Mesenchymal stem cell (in vitro differentiated cells and primary cell): ENCODE data around the gene SEC14L3.

Experiments used
- DNase-seq: peaks from one replicate; pipeline ENCODE4 v3.0.0-alpha.2; 2013
- H2AFZ ChIP-seq: one replicate; pipeline ENCODE4 v1.6.1; 2013; ENCODE audit warnings: low read depth, mild to moderate bottlenecking, control low read depth, inconsistent platforms, low read length, moderate library complexity
- H2AK5ac ChIP-seq: 2 replicates; pipeline ENCODE4 v1.6.1; 2013; ENCODE audit warnings: low read length, moderate library complexity, mild to moderate bottlenecking, inconsistent platforms; ENCODE audit not compliant: severe bottlenecking
- H2BK120ac ChIP-seq: one replicate; pipeline ENCODE4 v1.6.1; 2013; ENCODE audit warnings: low read depth, mild to moderate bottlenecking, inconsistent platforms, low read length, moderate library complexity
- H2BK12ac ChIP-seq, 2 experiments: one replicate each; pipeline ENCODE4 v1.6.1; 2013; ENCODE audit warnings: inconsistent platforms in 2 of 2, low read length in 2 of 2, mild to moderate bottlenecking in 2 of 2, moderate library complexity in 2 of 2, control low read depth in 1 of 2
- H2BK15ac ChIP-seq: one replicate; pipeline ENCODE4 v1.6.1; 2013; ENCODE audit warnings: mild to moderate bottlenecking, low read depth, inconsistent platforms; ENCODE audit not compliant: poor library complexity, severe bottlenecking
- H2BK5ac ChIP-seq: 2 replicates; pipeline ENCODE4 v1.6.1; 2013; ENCODE audit warnings: low read depth, mild to moderate bottlenecking, low read length, control low read depth, inconsistent platforms; ENCODE audit not compliant: poor library complexity, severe bottlenecking
- H3K14ac ChIP-seq, 2 experiments: one replicate each; pipeline ENCODE4 v1.6.1; 2013; ENCODE audit warnings: inconsistent platforms in 2 of 2, low read length in 2 of 2, control low read depth in 1 of 2, mild to moderate bottlenecking in 1 of 2, moderate library complexity in 1 of 2
- H3K18ac ChIP-seq, 2 experiments: one replicate each; pipeline ENCODE4 v1.6.1; 2013; ENCODE audit warnings: inconsistent platforms in 2 of 2, low read length in 2 of 2, control low read depth in 1 of 2, low read depth in 1 of 2, mild to moderate bottlenecking in 1 of 2
- H3K23ac ChIP-seq, 2 experiments: one replicate each; pipeline ENCODE4 v1.6.1; 2013; ENCODE audit warnings: inconsistent platforms in 2 of 2, low read length in 2 of 2, mild to moderate bottlenecking in 2 of 2, moderate library complexity in 2 of 2, control low read depth in 1 of 2
- H3K27ac ChIP-seq: 2 replicates; pipeline ENCODE4 v1.5.1; 2013; ENCODE audit warnings: mild to moderate bottlenecking, moderate library complexity, low read length, control low read depth, inconsistent platforms; ENCODE audit not compliant: poor library complexity, severe bottlenecking
- H3K27me3 ChIP-seq, 2 experiments: 2 replicates each; pipeline versions ENCODE4 v1.6.1 to v1.7.0; 2013; ENCODE audit warnings: low read length in 2 of 2, mild to moderate bottlenecking in 2 of 2, moderate library complexity in 2 of 2, control low read depth in 1 of 2, inconsistent platforms in 1 of 2; ENCODE audit not compliant: control insufficient read depth in 1 of 2, insufficient read depth in 1 of 2
- H3K36me3 ChIP-seq, 2 experiments: 2 replicates each; pipeline versions ENCODE4 v1.6.1 to v1.7.0; 2013; ENCODE audit warnings: low read length in 2 of 2, control low read depth in 1 of 2, inconsistent platforms in 1 of 2, low read depth in 1 of 2, mild to moderate bottlenecking in 1 of 2; ENCODE audit not compliant: insufficient read depth in 2 of 2, control insufficient read depth in 1 of 2
- H3K4ac ChIP-seq, 2 experiments: one replicate each; pipeline ENCODE4 v1.6.1; 2013; ENCODE audit warnings: inconsistent platforms in 2 of 2, low read length in 2 of 2, mild to moderate bottlenecking in 2 of 2, moderate library complexity in 2 of 2, control low read depth in 1 of 2, low read depth in 1 of 2
- H3K4me1 ChIP-seq: 2 replicates; pipeline ENCODE4 v1.6.1; 2013; ENCODE audit warnings: low read depth, low read length, control low read depth; ENCODE audit not compliant: control insufficient read depth, insufficient read depth
- H3K4me2 ChIP-seq: 2 replicates; pipeline ENCODE4 v1.6.1; 2013; ENCODE audit warnings: low read length, mild to moderate bottlenecking, inconsistent platforms; ENCODE audit not compliant: poor library complexity, severe bottlenecking
- H3K4me3 ChIP-seq, 2 experiments: 2 replicates each; pipeline versions ENCODE4 v1.5.1 to v1.7.0; 2013; ENCODE audit warnings: low read length in 2 of 2, mild to moderate bottlenecking in 2 of 2, control low read depth in 1 of 2, low read depth in 1 of 2; ENCODE audit not compliant: insufficient read depth in 1 of 2
- H3K79me1 ChIP-seq: replicated peaks from 2 replicates; pipeline ENCODE4 v1.6.1; 2013; ENCODE audit warnings: mild to moderate bottlenecking, control low read depth, low read length, inconsistent platforms; ENCODE audit not compliant: poor library complexity, severe bottlenecking
- H3K9ac ChIP-seq: 2 replicates; pipeline ENCODE4 v1.7.0; 2013; ENCODE audit warnings: mild to moderate bottlenecking, low read length, moderate library complexity
- H3K9me3 ChIP-seq: 2 replicates; pipeline ENCODE4 v1.7.0; 2013; ENCODE audit warnings: mild to moderate bottlenecking, low read length; ENCODE audit not compliant: control insufficient read depth
- H4K8ac ChIP-seq: one replicate; pipeline ENCODE4 v1.6.1; 2013; ENCODE audit warnings: inconsistent platforms, mild to moderate bottlenecking, low read length, moderate library complexity
- H4K91ac ChIP-seq: one replicate; pipeline ENCODE4 v1.6.1; 2013; ENCODE audit warnings: mild to moderate bottlenecking, low read length, inconsistent platforms
- WGBS: methylation state at CpG from one replicate; pipeline ENCODE4 v1.1.7; 2013; ENCODE audit warnings: mixed read lengths; 5-methylcytosine and 5-hydroxymethylcytosine counted together

SEC14L3 gene

DNA sequence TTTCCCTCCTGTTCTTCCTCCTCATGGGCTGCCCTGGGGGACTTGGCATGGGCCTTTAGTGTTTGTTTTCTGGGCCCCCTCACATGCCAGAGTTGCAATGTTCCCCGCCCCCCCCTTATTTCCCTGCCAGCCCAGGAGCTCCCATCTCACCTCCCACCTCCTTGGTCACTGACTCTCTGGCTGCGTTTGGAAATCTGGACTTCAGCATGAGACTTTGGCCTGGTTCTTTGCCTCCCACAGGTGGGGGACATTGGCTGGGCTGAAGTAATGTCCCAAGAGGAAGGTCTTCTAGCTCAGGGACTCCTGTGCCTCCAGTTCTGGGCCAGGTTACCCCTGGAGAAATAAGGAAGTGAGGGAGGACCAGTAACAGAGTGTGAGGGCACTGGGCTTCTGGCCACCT is 39.3 kb downstream of the SEC14L3 start:
- Histone ChIP-seq H4K8ac (no peak overlapping the region), H4K91ac (no peak overlapping the region), H3K9ac (no peak overlapping the region), H2BK120ac (no peak overlapping the region), H3K18ac (no peak overlapping the region), H3K4me1 (peaks cover 6% of the 10 kb centered on the region), H3K4me3 (no peak overlapping the region), H2BK5ac (no peak overlapping the region), H3K4ac (no peak overlapping the region), H3K79me1 (no peaks in the 10 kb centered on the region), H3K23ac (no peak overlapping the region), H2AFZ (no peak overlapping the region), H2BK15ac (no peak overlapping the region), H3K4me2 (no peak overlapping the region), H2BK12ac (no peak overlapping the region), H3K27me3 (no peaks in the 10 kb centered on the region), H3K36me3 (peaks cover 0 to 18% of the 10 kb centered on the region in 2 experiments), H3K9me3 (no peaks in the 10 kb centered on the region), H3K14ac (no peak overlapping the region), H2AK5ac (no peak overlapping the region), H3K27ac (no peak overlapping the region)
- no peak for DNase-seq
- 45% methylated on average over 1 of the region's 2 CpGs for WGBS

DNA sequence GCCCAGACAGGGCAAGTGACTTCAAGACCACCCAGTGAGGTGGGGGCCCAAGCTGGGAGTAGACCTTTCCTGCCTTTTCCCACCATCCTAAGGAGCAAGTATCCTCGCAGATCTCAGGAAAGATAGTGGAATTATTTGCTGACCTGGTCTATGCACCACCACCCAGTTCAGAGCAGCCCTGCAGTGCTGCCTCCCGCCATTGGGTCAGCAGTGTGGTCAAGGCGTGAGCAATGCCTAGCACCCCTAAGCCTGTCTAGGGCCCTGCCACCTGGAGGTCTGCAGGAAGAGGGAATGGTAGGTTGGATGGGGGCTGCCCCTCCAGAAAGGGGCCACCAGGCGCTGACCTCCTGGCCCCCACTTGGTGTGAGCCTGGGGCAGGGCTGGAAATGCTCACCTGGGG is 39.7 kb downstream of the SEC14L3 start:
- Histone ChIP-seq H3K14ac (no peak overlapping the region), H3K4me3 (no peak overlapping the region), H3K27ac (no peak overlapping the region), H3K18ac (no peak overlapping the region), H3K23ac (no peak overlapping the region), H2BK15ac (no peak overlapping the region), H3K36me3 (peaks cover 0 to 21% of the 10 kb centered on the region in 2 experiments), H3K79me1 (no peaks in the 10 kb centered on the region), H3K4me1 (peaks cover 7% of the 10 kb centered on the region), H2BK5ac (no peak overlapping the region), H2AK5ac (no peak overlapping the region), H3K9me3 (no peaks in the 10 kb centered on the region), H3K4ac (no peak overlapping the region), H3K27me3 (no peaks in the 10 kb centered on the region), H2BK120ac (no peak overlapping the region), H4K8ac (no peak overlapping the region), H3K4me2 (no peak overlapping the region), H2BK12ac (no peak overlapping the region), H4K91ac (no peak overlapping the region), H3K9ac (no peak overlapping the region), H2AFZ (no peak overlapping the region)
- WGBS, result 84% methylated on average over 4 of the region's 4 CpGs
- no peak for DNase-seq

- H3K79me1 ChIP-seq, result no peaks in the 10 kb centered on the region
- H3K27ac ChIP-seq, result no peak overlapping the region
- no peak overlapping the region for H2BK12ac ChIP-seq
- no peak overlapping the region for H3K23ac ChIP-seq
- H3K9me3 ChIP-seq, result no peaks in the 10 kb centered on the region
- H2BK5ac ChIP-seq, result no peak overlapping the region
- H3K9ac ChIP-seq, result no peak overlapping the region
- no peaks in the 10 kb centered on the region for H3K27me3 ChIP-seq
- no peak overlapping the region for H3K4me3 ChIP-seq
- H3K18ac ChIP-seq, result no peak overlapping the region
- H3K4ac ChIP-seq, result no peak overlapping the region
- no peak overlapping the region for H3K14ac ChIP-seq
- H4K91ac ChIP-seq, result no peak overlapping the region
- H2BK15ac ChIP-seq, result no peak overlapping the region
- H2AK5ac ChIP-seq, result no peak overlapping the region
- H2AFZ ChIP-seq, result no peak overlapping the region
- H3K4me2 ChIP-seq, result no peak overlapping the region
- H2BK120ac ChIP-seq, result no peak overlapping the region
- H3K36me3 ChIP-seq, result peaks cover 0 to 24% of the 10 kb centered on the region in 2 experiments
- no peak for DNase-seq
- H3K4me1 ChIP-seq, result peaks cover 17% of the 10 kb centered on the region
- no peak overlapping the region for H4K8ac ChIP-seq
- WGBS, result 66% methylated on average over 4 of the region's 4 CpGs
Measured at GRCh38 chr22:30430933-30431332, 40.9 kb downstream of the SEC14L3 start.

DNA sequence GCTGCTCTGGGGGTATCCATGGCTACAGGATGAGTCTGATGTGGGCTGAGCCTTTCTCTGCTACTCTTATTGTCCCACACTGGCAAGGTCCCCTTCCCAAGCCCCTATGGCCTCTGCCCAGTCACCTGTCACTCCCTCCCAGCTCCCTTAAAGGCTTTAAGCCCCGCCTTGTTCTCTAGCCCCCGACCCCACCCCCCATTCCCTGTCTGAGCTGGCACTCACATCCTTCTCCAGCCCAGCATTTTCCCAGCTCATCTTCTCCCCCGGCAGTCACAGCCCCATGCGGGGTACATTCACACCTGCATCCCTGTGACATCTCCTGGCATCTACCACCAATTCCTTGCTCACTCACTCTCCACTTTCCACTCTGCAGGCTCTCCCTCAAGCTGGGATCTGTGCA is 41.9 kb downstream of the SEC14L3 start:
- peaks cover 0 to 24% of the 10 kb centered on the region in 2 experiments for H3K36me3 ChIP-seq
- H3K27me3 ChIP-seq, result no peaks in the 10 kb centered on the region
- H3K4ac ChIP-seq, result no peak overlapping the region
- no peak overlapping the region for H3K4me2 ChIP-seq
- no peak overlapping the region for H2BK120ac ChIP-seq
- H3K23ac ChIP-seq, result no peak overlapping the region
- H2AK5ac ChIP-seq, result no peak overlapping the region
- no peak overlapping the region for H2BK12ac ChIP-seq
- H3K4me1 ChIP-seq, result peaks cover 14% of the 10 kb centered on the region
- no peak overlapping the region for H3K4me3 ChIP-seq
- H3K79me1 ChIP-seq, result no peaks in the 10 kb centered on the region
- H3K9me3 ChIP-seq, result no peaks in the 10 kb centered on the region
- H2AFZ ChIP-seq, result no peak overlapping the region
- H4K91ac ChIP-seq, result no peak overlapping the region
- WGBS, result 66% methylated on average over 4 of the region's 4 CpGs
- H2BK15ac ChIP-seq, result no peak overlapping the region
- H3K9ac ChIP-seq, result no peak overlapping the region
- H3K14ac ChIP-seq, result no peak overlapping the region
- H4K8ac ChIP-seq, result no peak overlapping the region
- H3K18ac ChIP-seq, result no peak overlapping the region
- no peak overlapping the region for H3K27ac ChIP-seq
- DNase-seq, result no peak
- no peak overlapping the region for H2BK5ac ChIP-seq
